Measurements from ENCODE around the gene MMP15.
"Not testable (repeated sequence)": the region's sequence is repeated elsewhere in the genome, so short reads cannot be mapped to it uniquely, and the experiment has no call there.

The MMP15 gene

GRCh38 chr16:58090396-58090795 is 64.8 kb downstream of the MMP15 start:
- DNase-seq = not testable (repeated sequence)

- no peak for DNase-seq
Measured at GRCh38 chr16:58094026-58094425, 68.5 kb downstream of the MMP15 start.

GRCh38 chr16:58094791-58095574 is 69.4 kb downstream of the MMP15 start:
- DNase-seq = no peak

- not testable (repeated sequence) for DNase-seq
Measured at GRCh38 chr16:58095575-58095960, 70.0 kb downstream of the MMP15 start.

GRCh38 chr16:58096249-58096648 is 70.7 kb downstream of the MMP15 start:
- DNase-seq = no peak

Measured in stimulated activated CD4-positive, alpha-beta T cell treated with anti-CD3 and anti-CD28 coated beads, Interleukin-4, amount 100 ng/mL, for 24 hours (primary cell).